Measurements from ENCODE around the gene DOLPP1.

- TF ChIP-seq CTCF (tag by site-specific recombination; IDR thresholded peaks at IDR 0.05) (no peak), ZBTB10 (tag by site-specific recombination; IDR thresholded peaks at IDR 0.05) (no peak), ZNF324 (tag by site-specific recombination; IDR thresholded peaks at IDR 0.05) (no peak)
Measured at GRCh38 chr9:129077236-129077635, 3.7 kb upstream of the DOLPP1 start.

All from HEK293 (cell line).